ENCODE results near the gene APH1A. TPM values are rescaled to one million over a fixed set of nuclear protein-coding genes. Genes with fewer than 3 reads are reported as not detected.

The APH1A gene
- total and polyA plus RNA-seq, 9 of the 15 experiments (the other 6 are each of a cell fraction or from before 2014, with no cell fraction given): 5.6 to 123 (median 77.0) TPM

- TF ChIP-seq HOMEZ (CRISPR knock-in tag; IDR thresholded peaks at IDR 0.05): no peak
- TF ChIP-seq ETS1 (conservative IDR thresholded peaks at IDR 0.05; ENCODE audit: control insufficient read depth, low read depth, low read length): peak; percentile 70; the same call in 1 of the 2 replicates
- TF ChIP-seq RBM34 (IDR thresholded peaks at IDR 0.05; ENCODE audit: borderline replicate concordance, insufficient read depth, low read length): no peak
- peak; percentile 96 for TF ChIP-seq ZBTB43 (CRISPR knock-in tag; IDR thresholded peaks at IDR 0.05)
- TF ChIP-seq ZNF280A (IDR thresholded peaks at IDR 0.05; ENCODE audit: low read depth, partially characterized antibody): no peak
- peak; percentile 29; the same call in 1 of the 2 replicates for TF ChIP-seq ELF1 (tag; IDR thresholded peaks at IDR 0.05)
- no peak for TF ChIP-seq XRCC3 (IDR thresholded peaks at IDR 0.05)
- TF ChIP-seq SMARCA4 (IDR thresholded peaks at IDR 0.05): peak; percentile 56; the same call in 1 of the 2 replicates
- no peak for TF ChIP-seq NR0B1 (IDR thresholded peaks at IDR 0.05; ENCODE audit: partially characterized antibody)
- TF ChIP-seq ETV6 (IDR thresholded peaks at IDR 0.05; ENCODE audit: borderline replicate concordance in 1 of 2, low read depth in 2 of 2, low read length in 1 of 2): no peak
- TF ChIP-seq ETV6 (CRISPR knock-in tag; IDR thresholded peaks at IDR 0.05; ENCODE audit: borderline replicate concordance): 0 out of 2 replicates have a peak, but pooled peaks have one; percentile 17
- peak; percentile 98 for TF ChIP-seq SETDB1 (IDR thresholded peaks at IDR 0.05; ENCODE audit: low read length)
- TF ChIP-seq ZNF445 (CRISPR knock-in tag; IDR thresholded peaks at IDR 0.05; ENCODE audit: low read depth): no peak
- TF ChIP-seq ZNF696 (CRISPR knock-in tag; conservative IDR thresholded peaks at IDR 0.05): no peak
- TF ChIP-seq SIN3A (IDR thresholded peaks at IDR 0.05; ENCODE audit: borderline replicate concordance in 2 of 2, control insufficient read depth in 1 of 2, low read depth in 2 of 2, low read length in 2 of 2): 0 out of 4 replicates have a peak, but pooled peaks of 1 of the 2 experiments have one; percentile 25
- TF ChIP-seq ZNF436 (CRISPR knock-in tag; IDR thresholded peaks at IDR 0.05): no peak
- TF ChIP-seq FOXJ2 (tag; IDR thresholded peaks at IDR 0.05): no peak; the same call in 1 of the 2 replicates
Observed at GRCh38 chr1:150235852-150236613, 32.8 kb downstream of the APH1A start, which contains the start of gene ANP32E (continued).

All from K562 (cell line).